ENCODE results near the gene TSBP1.
"Not testable (repeated sequence)": the region's sequence is repeated elsewhere in the genome, so short reads cannot be mapped to it uniquely, and the experiment has no call there.

The TSBP1 gene

DNA sequence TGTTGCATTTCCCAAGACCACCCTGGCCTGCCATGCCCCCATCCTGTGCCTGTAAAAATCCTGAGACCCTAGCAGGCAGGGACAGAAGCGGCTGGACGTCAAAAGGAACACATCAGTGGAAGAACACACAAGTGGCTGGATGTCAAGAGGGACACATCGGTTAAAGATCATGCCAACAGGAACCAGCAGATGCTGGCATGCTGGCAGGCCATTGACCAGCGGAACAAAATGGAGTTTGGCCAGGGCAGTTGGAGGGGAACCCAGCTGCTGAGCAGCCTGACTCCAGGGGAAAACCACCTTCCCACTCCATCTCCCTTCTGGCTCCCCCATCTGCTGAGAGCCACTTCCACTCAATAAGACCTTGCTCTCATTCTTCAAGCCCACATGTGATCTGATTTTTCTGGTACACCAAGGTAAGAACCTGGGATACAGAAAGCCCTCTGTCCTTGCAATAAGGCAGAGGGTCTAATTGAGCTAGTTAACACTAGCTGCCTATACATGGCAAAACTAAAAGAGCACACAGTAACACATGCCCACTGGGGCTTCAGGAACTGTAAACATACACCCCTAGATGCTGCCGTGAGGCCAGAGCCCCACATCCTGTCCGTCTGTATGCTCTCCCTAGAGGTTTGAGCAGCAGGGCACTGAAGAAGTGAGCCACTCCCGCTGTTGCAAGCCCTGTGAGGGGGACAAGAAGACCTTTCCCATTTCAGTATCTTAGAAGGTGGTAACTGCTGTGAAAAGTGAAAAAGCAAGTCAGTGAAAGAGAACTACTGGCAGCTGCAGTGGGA is 4.2 kb upstream of the TSBP1 start:
- no peak for DNase-seq (ENCODE audit: low read depth, low spot score)

GRCh38 chr6:32371229-32371628 is 474 bp downstream of the TSBP1 start:
- no peak for DNase-seq (ENCODE audit: low read depth, low spot score)

- DNase-seq (ENCODE audit: low read depth, low spot score), result no peak
These were observed 1.2 kb downstream of the TSBP1 start for GRCh38 chr6:32370505-32370904.

GRCh38 chr6:32369660-32370059 is 2.0 kb downstream of the TSBP1 start:
- no peak for DNase-seq (ENCODE audit: low read depth, low spot score)

DNA sequence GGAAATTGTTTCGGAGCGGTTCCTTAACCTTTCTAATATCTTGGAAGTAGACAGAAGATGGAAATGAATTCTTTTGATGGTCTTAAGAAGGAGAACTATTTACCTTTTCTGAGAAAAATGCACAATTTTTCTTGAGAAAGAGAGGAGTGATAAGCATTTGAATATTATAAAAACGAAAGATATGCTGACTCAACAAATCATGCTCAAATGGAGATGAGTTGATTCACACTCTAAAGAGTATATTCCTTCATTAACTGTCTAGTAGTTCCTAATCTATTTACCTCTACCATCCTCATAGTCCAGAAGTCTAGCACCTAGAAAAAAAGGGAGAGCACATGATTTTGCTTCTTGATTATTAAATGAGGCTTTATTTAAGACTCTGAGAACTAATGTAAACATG is 4.1 kb downstream of the TSBP1 start:
- no peak for DNase-seq (ENCODE audit: low read depth, low spot score)

DNA sequence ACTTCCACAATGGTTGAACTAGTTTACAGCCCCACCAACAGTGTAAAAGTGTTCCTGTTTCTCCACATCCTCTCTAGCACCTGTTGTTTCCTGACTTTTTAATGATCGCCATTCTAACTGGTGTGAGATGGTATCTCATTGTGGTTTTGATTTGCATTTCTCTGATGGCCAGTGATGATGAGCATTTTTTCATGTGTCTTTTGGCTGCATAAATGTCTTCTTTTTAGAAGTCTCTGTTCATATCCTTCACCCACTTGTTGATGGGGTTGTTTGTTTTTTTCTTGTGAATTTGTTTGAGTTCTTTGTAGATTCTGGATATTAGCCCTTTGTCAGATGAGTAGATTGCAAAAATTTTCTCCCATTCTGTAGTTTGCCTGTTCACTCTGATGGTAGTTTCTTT is 12.5 kb downstream of the TSBP1 start:
- DNase-seq (ENCODE audit: low read depth, low spot score), result not testable (repeated sequence)

DNA sequence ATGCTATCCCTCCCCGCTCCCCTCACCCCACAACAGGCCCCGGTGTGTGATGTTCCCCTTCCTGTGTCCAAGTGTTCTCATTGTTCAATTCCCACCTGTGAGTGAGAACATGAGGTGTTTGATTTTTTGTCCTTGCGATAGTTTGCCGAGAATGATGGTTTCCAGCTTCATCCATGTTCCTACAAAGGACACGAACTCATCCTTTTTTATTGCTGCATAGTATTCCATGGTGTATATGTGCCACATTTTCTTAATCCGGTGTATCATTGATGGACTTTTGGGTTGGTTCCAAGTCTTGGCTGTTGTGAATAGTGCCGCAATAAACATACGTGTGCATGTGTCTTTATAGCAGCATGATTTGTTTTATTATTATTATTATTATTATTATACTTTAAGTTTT is 13.2 kb downstream of the TSBP1 start:
- not testable (repeated sequence) for DNase-seq (ENCODE audit: low read depth, low spot score)

GRCh38 chr6:32355018-32355417 is 16.7 kb downstream of the TSBP1 start:
- DNase-seq (ENCODE audit: low read depth, low spot score), result no peak

DNA sequence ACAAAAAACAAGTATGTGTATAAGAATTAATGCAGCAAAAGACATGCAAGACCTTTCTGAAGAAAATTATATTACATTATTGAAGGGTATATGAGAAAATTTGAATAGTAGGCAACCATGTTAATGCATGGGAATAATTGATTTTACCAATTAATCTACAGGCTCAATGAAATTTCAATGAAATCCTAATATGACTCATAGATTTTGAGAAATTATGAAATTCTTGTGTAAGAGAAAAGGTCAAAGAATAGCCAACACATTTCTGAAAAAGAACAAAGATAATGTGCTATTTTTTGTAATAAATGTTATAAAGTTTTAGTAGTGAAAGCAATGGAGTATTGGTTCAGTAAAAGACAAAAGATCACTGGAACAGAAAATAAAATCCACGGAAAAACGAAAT is 18.4 kb downstream of the TSBP1 start:
- DNase-seq (ENCODE audit: low read depth, low spot score), result no peak

GRCh38 chr6:32340242-32340641 is 31.5 kb downstream of the TSBP1 start:
- DNase-seq (ENCODE audit: low read depth, low spot score), result no peak

DNA sequence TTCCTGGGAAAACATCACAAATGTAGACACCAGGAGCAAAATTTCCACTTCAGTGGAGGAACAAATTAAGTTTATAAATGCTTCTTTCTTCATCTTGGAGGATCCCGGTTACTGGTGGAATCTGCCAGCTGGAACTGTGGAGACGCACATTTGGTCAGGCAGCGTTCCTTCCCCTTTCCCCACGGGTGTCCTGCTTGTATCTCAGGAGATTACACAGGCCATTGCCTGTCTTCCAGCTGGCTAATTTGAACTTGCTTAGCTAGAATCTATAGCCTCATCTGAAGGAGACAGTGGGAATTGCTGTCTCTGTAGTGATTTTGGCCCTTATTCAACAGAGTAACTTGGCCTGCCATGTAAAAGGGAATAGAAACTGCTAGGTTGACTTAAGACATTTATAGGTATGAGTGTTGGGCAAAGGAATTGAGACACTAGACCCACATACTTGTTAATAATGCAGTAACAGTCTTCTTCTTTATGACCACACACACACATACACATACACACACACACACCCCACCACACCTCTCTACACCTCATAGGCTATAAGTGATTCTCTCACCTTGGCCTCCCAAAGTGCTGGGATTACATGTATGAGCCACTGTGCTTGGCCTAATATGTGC is 34.4 kb downstream of the TSBP1 start:
- DNase-seq (ENCODE audit: low read depth, low spot score), result no peak

GRCh38 chr6:32332433-32332832 is 39.3 kb downstream of the TSBP1 start:
- DNase-seq (ENCODE audit: low read depth, low spot score), result no peak

DNA sequence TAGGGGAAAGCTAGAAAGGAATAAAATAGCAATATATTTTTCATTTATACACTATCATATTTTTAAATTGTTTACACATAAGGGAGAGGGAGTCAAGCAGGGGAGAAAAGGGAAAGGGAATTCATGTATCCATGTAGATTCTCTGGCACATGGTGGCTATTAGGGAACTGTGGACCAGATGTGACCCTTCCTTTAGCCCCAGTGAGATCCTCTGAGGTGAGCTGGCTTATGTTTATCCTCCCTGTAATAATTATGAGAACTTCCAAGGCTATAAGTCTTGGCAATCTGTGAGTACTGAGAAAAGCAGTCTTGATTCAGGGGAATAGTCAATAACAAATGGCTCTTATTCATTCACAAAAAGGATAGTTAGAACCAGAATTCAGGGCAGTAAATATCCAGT is 42.6 kb downstream of the TSBP1 start:
- no peak for DNase-seq (ENCODE audit: low read depth, low spot score)

DNA sequence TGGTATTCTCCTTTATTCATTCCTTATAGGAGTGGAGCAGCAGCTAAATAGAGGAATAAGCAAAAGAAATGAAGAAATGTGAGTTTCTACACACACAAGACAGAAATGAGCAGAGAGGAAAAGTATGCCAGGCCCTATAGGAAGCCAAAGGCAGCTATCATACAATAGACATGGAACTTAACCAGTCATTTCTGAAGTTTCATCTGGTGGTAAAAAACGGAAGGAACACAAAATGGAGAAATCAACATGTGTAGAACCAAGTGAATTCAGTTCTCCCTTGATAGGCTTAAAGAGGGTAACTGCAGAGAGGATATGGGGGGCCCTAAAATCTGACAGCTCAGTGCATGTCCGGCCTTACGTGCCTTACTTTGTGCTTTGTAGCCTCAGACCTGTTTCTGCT is 44.6 kb downstream of the TSBP1 start:
- no peak for DNase-seq (ENCODE audit: low read depth, low spot score)

- no peak for DNase-seq (ENCODE audit: low read depth, low spot score)
These were observed 53.2 kb downstream of the TSBP1 start for GRCh38 chr6:32318501-32318900.

GRCh38 chr6:32317541-32317940 is 54.2 kb downstream of the TSBP1 start:
- DNase-seq (ENCODE audit: low read depth, low spot score), result no peak

DNA sequence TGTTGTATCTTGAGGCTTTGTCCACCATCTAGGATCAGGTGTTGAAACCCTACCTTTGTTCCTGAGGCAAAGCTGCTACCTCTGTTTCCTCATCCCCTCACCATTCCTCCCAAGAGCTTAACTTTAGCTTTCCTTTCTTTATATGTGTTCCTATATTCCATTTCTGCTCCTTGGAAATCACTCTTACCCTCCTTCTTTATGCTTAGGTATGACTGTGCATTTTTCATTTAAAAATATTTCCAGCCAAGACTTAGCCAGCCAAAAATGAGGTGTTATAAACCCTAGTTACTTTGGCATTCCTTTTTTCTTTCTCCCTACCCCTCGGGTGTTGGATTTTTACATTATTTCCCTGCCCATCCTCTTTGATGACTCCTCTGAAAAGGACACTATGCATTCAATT is 57.7 kb downstream of the TSBP1 start:
- no peak for DNase-seq (ENCODE audit: low read depth, low spot score)

GRCh38 chr6:32298632-32299336 is 72.9 kb downstream of the TSBP1 start:
- no peak for DNase-seq (ENCODE audit: low read depth, low spot score)

- DNase-seq (ENCODE audit: low read depth, low spot score), result not testable (repeated sequence)
These were observed 76.7 kb downstream of the TSBP1 start for GRCh38 chr6:32294980-32295379.

DNA sequence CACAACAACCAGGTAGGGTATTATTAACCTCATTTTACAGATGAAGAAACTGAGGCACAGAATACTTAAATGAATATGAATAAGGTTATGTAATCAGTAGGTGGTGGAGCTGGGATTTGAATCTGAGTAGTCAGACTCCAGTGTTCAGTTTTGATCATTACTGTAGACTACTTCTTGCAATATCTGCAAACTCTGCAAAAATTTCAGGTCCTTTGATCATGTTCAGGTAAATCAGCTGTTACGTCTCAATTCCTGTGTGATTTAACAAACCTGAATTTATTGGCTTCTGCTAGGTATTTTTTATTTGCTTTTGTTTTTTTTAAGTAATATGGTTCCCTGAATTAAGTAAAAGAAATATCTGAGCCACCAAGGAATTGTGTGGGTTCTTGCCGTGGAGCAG is 77.1 kb downstream of the TSBP1 start:
- DNase-seq (ENCODE audit: low read depth, low spot score), result no peak

- DNase-seq (ENCODE audit: low read depth, low spot score), result no peak
These were observed 78.0 kb downstream of the TSBP1 start for GRCh38 chr6:32293695-32294094.

DNA sequence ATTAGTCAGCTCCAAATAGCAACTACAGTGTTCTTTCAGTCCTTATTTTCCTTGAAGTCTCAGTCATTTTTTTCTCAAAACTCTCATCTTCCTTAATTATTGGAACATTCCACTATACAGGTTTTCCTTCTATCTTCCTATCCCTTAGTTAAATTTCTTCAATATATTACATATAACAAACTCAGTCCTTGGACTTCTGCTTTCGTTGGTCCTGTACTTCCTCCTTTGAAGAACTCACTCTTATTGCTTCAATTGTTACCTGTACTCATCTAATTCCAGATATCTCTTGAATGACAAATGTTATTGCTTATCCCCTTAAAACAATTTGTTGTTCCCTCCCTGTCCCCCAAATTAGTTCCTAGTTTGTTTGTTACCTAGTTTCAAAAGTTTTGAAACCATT is 80.2 kb downstream of the TSBP1 start:
- no peak for DNase-seq (ENCODE audit: low read depth, low spot score)
